HCT116 (cell line): ENCODE data around the gene FRMD4B. TPM values are rescaled to one million over a fixed set of nuclear protein-coding genes. Genes with fewer than 3 reads are reported as not detected.

Experiments used
- ATAC-seq: fragments of 200-7000 bp; cut with Tn5 transposase; 2 replicates; pipeline ENCODE4 v1.9.1; 2020; ENCODE audit warnings: mild to moderate bottlenecking, moderate library complexity
- BruUV-seq: library from RNA; stranded (reverse); fragments of 400-500 nt; replicated peaks from 2 replicates; lab custom pipeline; 2021; lab: Mats Ljungman, UMichigan
- CTCF ChIA-PET: fragments of 300-600 bp; sonication (Branson Sonifier 250); formaldehyde crosslinking; loops from one replicate; lab custom pipeline; 2021; ENCODE audit warnings: antibody characterized with exemption; lab: Charles Lee
- POLR2A ChIA-PET: fragments of 300-600, 350-600 bp; sonication (Branson Sonifier 250); formaldehyde crosslinking; loops from one replicate; lab custom pipeline; 2021; ENCODE audit warnings: antibody characterized with exemption; lab: Charles Lee
- RAD21 ChIA-PET, 2 experiments: fragments of 300-600 bp; sonication (Branson Sonifier 250); formaldehyde crosslinking; loops; one replicate each; lab custom pipeline; 2023; ENCODE audit warnings: low total read pairs in 2 of 2; ENCODE audit not compliant: uncharacterized antibody in 2 of 2, unreplicated experiment in 2 of 2, low non-redundant PET in 1 of 2; lab: Charles Lee
- DNase-seq: peaks from one replicate; pipeline ENCODE4 v3.0.0-alpha.2; 2010; ENCODE audit warnings: low read depth, low spot score
- H2AFZ ChIP-seq: fragments of 200-600 bp; shearing (Covaris generic), sonication (generic); 2 replicates; pipeline ENCODE4 v1.6.1; 2017; ENCODE audit warnings: low read depth, mixed run types, mixed read lengths, antibody characterized with exemption, low read length; ENCODE audit not compliant: poor library complexity, severe bottlenecking
- H3K27ac ChIP-seq: 2 replicates; pipeline ENCODE4 v1.5.1; 2012; ENCODE audit warnings: low read depth, low read length
- H3K27me3 ChIP-seq: fragments of 200-600 bp; sonication (generic); 2 replicates; pipeline ENCODE4 v1.6.1; 2016; ENCODE audit warnings: mixed run types, low read length, mixed read lengths; ENCODE audit not compliant: insufficient read depth
- H3K36me3 ChIP-seq, 2 experiments: fragments of 200-500 bp in 1 of 2; fragments of 200-600 bp in 1 of 2; sonication (Bioruptor generic) in 1 of 2; sonication (generic) in 1 of 2; 2 replicates each; pipeline versions ENCODE4 v1.5.1 to v1.6.1; 2014 to 2016; ENCODE audit warnings: low read length in 2 of 2, inconsistent platforms in 1 of 2, mixed read lengths in 1 of 2, mixed run types in 1 of 2; ENCODE audit not compliant: insufficient read depth in 2 of 2, control insufficient read depth in 1 of 2
- H3K4me1 ChIP-seq, 2 experiments: fragments of 200-600 bp in 1 of 2; sonication (generic) in 1 of 2; 2 replicates each; pipeline versions ENCODE4 v1.5.1 to v1.6.1; 2012 to 2017; ENCODE audit warnings: low read length in 2 of 2, inconsistent platforms in 1 of 2, mild to moderate bottlenecking in 1 of 2, mixed read lengths in 1 of 2, mixed run types in 1 of 2, moderate library complexity in 1 of 2; ENCODE audit not compliant: insufficient read depth in 2 of 2, control insufficient read depth in 1 of 2
- H3K4me2 ChIP-seq: fragments of 200-600 bp; sonication (generic); 2 replicates; pipeline ENCODE4 v1.6.1; 2017; ENCODE audit warnings: mixed run types, low read length, mixed read lengths
- H3K4me3 ChIP-seq, 2 experiments: fragments of 200-600 bp in 1 of 2; sonication (generic) in 1 of 2; replicated peaks in 1 of 2; 2 replicates each; pipeline ENCODE4 v1.5.1; 2011 to 2016; ENCODE audit warnings: low read length in 2 of 2, control low read depth in 1 of 2, low read depth in 1 of 2, mild to moderate bottlenecking in 1 of 2, mixed read lengths in 1 of 2, mixed run types in 1 of 2
- H3K79me2 ChIP-seq: fragments of 200-600 bp; sonication (generic); 2 replicates; pipeline ENCODE4 v1.6.1; 2017; ENCODE audit warnings: mild to moderate bottlenecking, mixed run types, low read length, moderate library complexity, mixed read lengths; ENCODE audit not compliant: insufficient read depth
- H3K9ac ChIP-seq: fragments of 200-600 bp; sonication (generic); 2 replicates; pipeline ENCODE4 v1.6.1; 2016; ENCODE audit warnings: low read length, mixed read lengths
- H3K9me2 ChIP-seq: fragments of 200-600 bp; sonication (generic), shearing (Covaris generic); 2 replicates; pipeline ENCODE4 v1.6.1; 2017; ENCODE audit warnings: mixed run types, mild to moderate bottlenecking, moderate library complexity; ENCODE audit not compliant: insufficient read depth
- H3K9me3 ChIP-seq, 2 experiments: fragments of 200-500 bp in 1 of 2; fragments of 200-600 bp in 1 of 2; sonication (Bioruptor generic) in 1 of 2; sonication (generic) in 1 of 2; 2 replicates each; pipeline ENCODE4 v1.6.1; 2014 to 2017; ENCODE audit warnings: low read length in 2 of 2, mixed read lengths in 2 of 2, inconsistent platforms in 1 of 2, low read depth in 1 of 2, mild to moderate bottlenecking in 1 of 2, mixed run types in 1 of 2, moderate library complexity in 1 of 2; ENCODE audit not compliant: control insufficient read depth in 1 of 2, insufficient read depth in 1 of 2
- H4K20me1 ChIP-seq: fragments of 200-600 bp; sonication (generic), shearing (Covaris generic); 2 replicates; pipeline ENCODE4 v1.6.1; 2017; ENCODE audit warnings: mixed run types, mild to moderate bottlenecking, moderate library complexity; ENCODE audit not compliant: insufficient read depth
- ATF3 ChIP-seq: IDR thresholded peaks from 2 replicates; pipeline ENCODE4 v1.6.1; 2012
- CBX3 ChIP-seq: IDR thresholded peaks from 2 replicates; pipeline ENCODE4 v1.6.1; 2012; ENCODE audit warnings: low read depth
- CTCF ChIP-seq, 3 experiments: fragments of 200-600 bp in 1 of 3; sonication (generic) in 1 of 3; IDR thresholded peaks in 2 of 3; conservative IDR thresholded peaks in 1 of 3; 2 replicates each; pipeline ENCODE4 v1.5.1; 2012 to 2017; ENCODE audit warnings: low read depth in 2 of 3, low read length in 2 of 3, antibody characterized with exemption in 1 of 3, borderline replicate concordance in 1 of 3, control low read depth in 1 of 3, mild to moderate bottlenecking in 1 of 3, mixed read lengths in 1 of 3, mixed run types in 1 of 3, moderate library complexity in 1 of 3; ENCODE audit not compliant: insufficient read depth in 1 of 3
- EGR1 ChIP-seq: IDR thresholded peaks from 2 replicates; pipeline ENCODE4 v1.6.1; 2012; ENCODE audit warnings: low read depth
- EZH2 ChIP-seq: fragments of 200-600 bp; sonication (generic); IDR thresholded peaks from 2 replicates; pipeline ENCODE4 v1.6.1; 2017; ENCODE audit warnings: antibody characterized with exemption, mixed run types
- EZH2phosphoT487 ChIP-seq: fragments of 200-600 bp; IDR thresholded peaks from 2 replicates; pipeline ENCODE4 v1.6.1; 2018; ENCODE audit warnings: antibody characterized with exemption, borderline replicate concordance
- MAX ChIP-seq: IDR thresholded peaks from 2 replicates; pipeline ENCODE4 v1.6.1; 2012
- POLR2A ChIP-seq: IDR thresholded peaks from 2 replicates; pipeline ENCODE4 v1.7.0; 2011; ENCODE audit warnings: borderline replicate concordance; ENCODE audit not compliant: insufficient read depth, insufficient read length; ENCODE audit errors: extremely low read depth
- RAD21 ChIP-seq: IDR thresholded peaks from 2 replicates; pipeline ENCODE4 v1.6.1; 2012; ENCODE audit warnings: low read depth, mild to moderate bottlenecking
- YY1 ChIP-seq: IDR thresholded peaks from 2 replicates; pipeline ENCODE4 v1.6.1; 2011; ENCODE audit warnings: low read length, low read depth, moderate library complexity, mild to moderate bottlenecking; ENCODE audit not compliant: insufficient replicate concordance; ENCODE audit errors: extremely low read depth
- intact Hi-C: fragments of 100-400 bp; cut with micrococcal nuclease; formaldehyde crosslinking; loops from 2 replicates; pipeline ENCODE4 v1.10.0; 2022
- total RNA-seq: library from RNA; stranded (reverse); gene quantifications from one replicate; pipeline ENCODE4 v1.2.1, GENCODE V29; 2021; ENCODE audit not compliant: unreplicated experiment

FRMD4B gene
- total RNA-seq, 1 experiment from 2014 or later: 2.0 TPM

GRCh38 chr3:69370156-69370883 is 15.6 kb downstream of the FRMD4B start:
- Histone ChIP-seq H3K36me3 (no peaks in the 10 kb centered on the region), H3K4me2 (no peak overlapping the region), H4K20me1 (no peaks in the 10 kb centered on the region), H2AFZ (no peak overlapping the region), H3K9me3 (no peaks in the 10 kb centered on the region), H3K79me2 (no peaks in the 10 kb centered on the region), H3K9ac (no peak overlapping the region), H3K4me1 (no peaks in the 10 kb centered on the region), H3K27ac (no peak overlapping the region), H3K27me3 (peaks cover 10% of the 10 kb centered on the region; the same call in 1 of the 2 replicates), H3K4me3 (no peak overlapping the region), H3K9me2 (no peaks in the 10 kb centered on the region)
- BruUV-seq: no TSS peak
- ATAC-seq: no peak
- POLR2A ChIA-PET: no interaction called here
- RAD21 ChIA-PET: no interaction called here
- intact Hi-C loops: no loop called here
- DNase-seq: no peak
- TF ChIP-seq ATF3 (no peak), RAD21 (no peak), EGR1 (no peak), YY1 (no peak), EZH2 (no peak), EZH2phosphoT487 (no peak), CBX3 (no peak), CTCF (IDR thresholded peaks at IDR 0.05 in 2 of 3, conservative IDR thresholded peaks at IDR 0.05 in 1 of 3; ENCODE audit: borderline replicate concordance in 1 of 3, insufficient read depth in 1 of 3, low read depth in 2 of 3, low read length in 2 of 3) (no peak), POLR2A (no peak), MAX (no peak)
- CTCF ChIA-PET: no interaction called here
